ENCODE data around the gene NHERF2. TPM values are rescaled to one million over a fixed set of nuclear protein-coding genes. Genes with fewer than 3 reads are reported as not detected.
A peak's percentile ranks its signal among the peaks of the same experiment; 100 is the strongest.

NHERF2 gene
- total RNA-seq, 1 donor from 2014 or later = 343 TPM

DNA sequence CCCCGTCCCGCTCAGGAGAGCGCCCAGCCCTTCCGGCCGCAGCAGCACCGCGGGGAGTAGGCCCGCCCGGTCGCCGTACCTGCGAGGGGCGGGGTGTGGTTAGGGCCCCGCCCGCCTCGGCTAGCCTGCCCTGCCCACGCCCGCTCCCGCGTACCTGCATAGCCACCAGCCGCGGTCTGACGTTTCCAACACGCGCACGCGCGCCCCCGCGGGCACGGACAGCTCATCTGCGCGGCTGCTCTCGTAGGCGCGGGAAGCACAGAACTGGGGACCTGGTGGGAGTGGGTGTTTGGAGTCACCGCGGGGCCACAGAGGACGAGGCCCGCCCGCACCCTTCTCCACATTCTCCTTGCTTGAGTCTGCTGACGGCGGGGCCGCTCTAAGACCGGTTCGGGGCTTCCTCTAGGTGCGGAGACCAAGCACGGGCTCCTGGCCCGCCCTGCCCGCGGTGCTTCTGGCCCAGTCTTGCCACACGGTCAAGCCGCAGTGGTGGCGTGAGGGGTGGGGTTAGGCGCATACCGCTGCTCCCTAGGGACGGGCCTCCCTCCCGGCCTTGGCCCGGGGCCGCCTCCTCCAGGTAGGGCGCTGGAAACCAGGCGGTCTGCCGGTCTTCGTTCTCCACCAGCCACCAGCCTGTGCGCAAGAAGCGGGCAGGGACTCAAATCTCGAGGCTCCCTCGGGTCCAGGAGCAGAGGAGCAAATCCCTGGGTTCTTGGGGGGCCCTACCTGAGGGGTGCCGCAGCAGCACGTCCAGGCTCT, 47.3 kb upstream of the NHERF2 start:
- H3K36me3 ChIP-seq = peaks cover 40% of the 10 kb centered on the region
- H3K27me3 ChIP-seq (ENCODE audit: low read depth) = peaks cover 33% of the 10 kb centered on the region
- H3K4me1 ChIP-seq = peaks cover 19% of the 10 kb centered on the region
- ATAC-seq (peak; percentile 79 to 83), DNase-seq (peak; percentile 92)
- no peak for TF ChIP-seq CTCF (IDR thresholded peaks at IDR 0.05)
- H3K27ac ChIP-seq = peak overlapping the region; percentile 81
- intact Hi-C loops (cut with DNase I) = no loop called here
- H3K4me3 ChIP-seq = peak overlapping the region; percentile 42
- no peaks in the 10 kb centered on the region for H3K9me3 ChIP-seq

- Histone ChIP-seq H3K36me3 (peaks cover 33% of the 10 kb centered on the region), H3K9me3 (no peaks in the 10 kb centered on the region), H3K27ac (peak overlapping the region; percentile 81), H3K4me3 (peak overlapping the region; percentile 42), H3K4me1 (peaks cover 27% of the 10 kb centered on the region), H3K27me3 (ENCODE audit: low read depth) (peaks cover 33% of the 10 kb centered on the region)
- peak in 1 of 2 donors; percentile 7 for ATAC-seq
- no peak for TF ChIP-seq CTCF (IDR thresholded peaks at IDR 0.05)
- DNase-seq = no peak
- intact Hi-C loops (cut with DNase I) = no loop called here
Observed at GRCh38 chr16:1980030-1980769, 46.5 kb upstream of the NHERF2 start.

- no peak overlapping the region for H3K4me3 ChIP-seq
- H3K27me3 ChIP-seq (ENCODE audit: low read depth) = peaks cover 33% of the 10 kb centered on the region
- H3K36me3 ChIP-seq = peaks cover 33% of the 10 kb centered on the region
- DNase-seq = no peak
- intact Hi-C loops (cut with DNase I) = no loop called here
- TF ChIP-seq CTCF (IDR thresholded peaks at IDR 0.05) = no peak
- no peak for ATAC-seq
- peaks cover 30% of the 10 kb centered on the region for H3K4me1 ChIP-seq
- peak overlapping the region; percentile 81 for H3K27ac ChIP-seq
- H3K9me3 ChIP-seq = no peaks in the 10 kb centered on the region
Observed at GRCh38 chr16:1980770-1981087, 46.0 kb upstream of the NHERF2 start.

- Histone ChIP-seq H3K27me3 (ENCODE audit: low read depth) (peaks cover 33% of the 10 kb centered on the region), H3K4me3 (peak within 1 kb of the TSS; percentile 42), H3K27ac (peak within 1 kb of the TSS; percentile 81), H3K36me3 (peaks cover 33% of the 10 kb centered on the region), H3K9me3 (no peaks in the 10 kb centered on the region), H3K4me1 (peaks cover 30% of the 10 kb centered on the region)
- no peak for TF ChIP-seq CTCF (IDR thresholded peaks at IDR 0.05)
- ATAC-seq (no peak), DNase-seq (no peak)
- intact Hi-C loops (cut with DNase I) = no loop called here
Observed at GRCh38 chr16:1981398-1981836, 45.3 kb upstream of the NHERF2 start, which contains the start of gene NOXO1. NOXO1 (minus strand) TSS chr16:1981469; CDS start chr16:1981179, 290 bp downstream.

DNA sequence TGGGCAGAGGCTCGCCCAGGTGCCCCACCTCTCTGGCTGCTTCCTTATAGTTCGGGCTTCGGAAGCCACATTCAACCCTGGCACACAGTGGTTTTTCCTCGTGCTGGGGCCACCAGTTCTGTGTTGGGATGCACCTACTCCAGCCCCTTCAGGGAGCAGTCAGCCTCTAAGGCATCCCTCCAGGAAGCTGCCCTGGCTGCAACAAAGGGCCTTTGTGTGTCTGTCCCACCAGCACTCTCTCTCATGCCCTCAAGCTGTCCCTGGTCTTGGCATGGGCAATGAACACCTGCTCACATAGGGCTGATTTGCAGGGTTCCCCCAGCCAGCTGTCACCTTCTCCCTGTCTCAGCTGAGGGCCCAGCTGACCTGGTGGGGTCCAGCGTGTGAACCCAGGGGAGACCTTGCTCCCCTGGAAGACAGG, 44.7 kb upstream of the NHERF2 start:
- no peak for DNase-seq

More for the DNA sequence above, 44.7 kb upstream of the NHERF2 start:
- no peak overlapping the region for H3K27ac ChIP-seq
- H3K9me3 ChIP-seq = no peaks in the 10 kb centered on the region
- TF ChIP-seq CTCF (IDR thresholded peaks at IDR 0.05) = no peak
- no peak overlapping the region for H3K4me3 ChIP-seq
- H3K36me3 ChIP-seq = peaks cover 33% of the 10 kb centered on the region
- H3K27me3 ChIP-seq (ENCODE audit: low read depth) = peaks cover 33% of the 10 kb centered on the region
- ATAC-seq = no peak
- H3K4me1 ChIP-seq = peaks cover 30% of the 10 kb centered on the region
- intact Hi-C loops (cut with DNase I) = no loop called here

Measured in lower lobe of right lung (tissue), 2 donors.